Neural progenitor cell (in vitro differentiated cells): ENCODE measurements around the gene CAPRIN2.

Experiments used
- CTCF ChIP-seq: fragments of 200-600 bp; sonication (generic); IDR thresholded peaks from 2 replicates; pipeline ENCODE4 v1.5.1; 2017; ENCODE audit warnings: antibody characterized with exemption, mild to moderate bottlenecking
- EZH2 ChIP-seq: fragments of 200-600 bp; sonication (generic); IDR thresholded peaks from 2 replicates; pipeline ENCODE4 v1.6.1; 2017; ENCODE audit warnings: antibody characterized with exemption, mild to moderate bottlenecking, moderate library complexity

DNA sequence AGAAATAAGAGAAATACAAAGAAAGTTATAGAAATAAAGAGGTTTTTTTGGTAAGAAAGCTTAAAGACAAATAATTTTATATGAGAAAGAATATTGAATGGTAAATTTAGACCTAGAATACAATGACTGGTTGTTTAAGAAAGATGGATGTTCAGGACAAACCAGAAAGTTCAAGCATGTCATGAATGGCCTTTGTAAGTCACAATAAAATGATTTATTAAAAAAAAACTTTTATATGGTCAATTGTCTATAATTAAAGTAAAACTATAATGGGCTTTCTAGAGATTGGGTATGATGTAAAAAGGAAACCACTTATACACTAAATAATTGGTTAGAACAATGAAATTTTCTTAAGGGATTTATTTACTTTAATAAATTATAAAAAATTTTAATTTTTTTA, 19.8 kb upstream of the CAPRIN2 start:
- TF ChIP-seq CTCF = no peak
- TF ChIP-seq EZH2 = no peak
